Stimulated activated CD4-positive, alpha-beta T cell treated with anti-CD3 and anti-CD28 coated beads, Interleukin-1b, Interleukin-23, amount 100 ng/mL, for 1 hour (primary cell): Measurements from ENCODE around the gene MLXIPL.

Experiments
- DNase-seq, 2 donors: peaks; one replicate each; pipeline ENCODE4 v3.0.0-alpha.2; 2020; ENCODE audit warnings: low read depth in 2 of 2

MLXIPL gene

GRCh38 chr7:73549176-73549575 lies 75.1 kb downstream of the MLXIPL start:
- DNase-seq = no peak

- DNase-seq = no peak
These were observed 76.5 kb downstream of the MLXIPL start for GRCh38 chr7:73547841-73548240.

- no peak for DNase-seq
These were observed 79.6 kb downstream of the MLXIPL start for GRCh38 chr7:73544678-73545077.
